Measurements from ENCODE around the gene YWHAH.

Gene YWHAH
- 74.5 to 150 (median 110) reads per million in 18 experiments for total RNA-seq

DNA sequence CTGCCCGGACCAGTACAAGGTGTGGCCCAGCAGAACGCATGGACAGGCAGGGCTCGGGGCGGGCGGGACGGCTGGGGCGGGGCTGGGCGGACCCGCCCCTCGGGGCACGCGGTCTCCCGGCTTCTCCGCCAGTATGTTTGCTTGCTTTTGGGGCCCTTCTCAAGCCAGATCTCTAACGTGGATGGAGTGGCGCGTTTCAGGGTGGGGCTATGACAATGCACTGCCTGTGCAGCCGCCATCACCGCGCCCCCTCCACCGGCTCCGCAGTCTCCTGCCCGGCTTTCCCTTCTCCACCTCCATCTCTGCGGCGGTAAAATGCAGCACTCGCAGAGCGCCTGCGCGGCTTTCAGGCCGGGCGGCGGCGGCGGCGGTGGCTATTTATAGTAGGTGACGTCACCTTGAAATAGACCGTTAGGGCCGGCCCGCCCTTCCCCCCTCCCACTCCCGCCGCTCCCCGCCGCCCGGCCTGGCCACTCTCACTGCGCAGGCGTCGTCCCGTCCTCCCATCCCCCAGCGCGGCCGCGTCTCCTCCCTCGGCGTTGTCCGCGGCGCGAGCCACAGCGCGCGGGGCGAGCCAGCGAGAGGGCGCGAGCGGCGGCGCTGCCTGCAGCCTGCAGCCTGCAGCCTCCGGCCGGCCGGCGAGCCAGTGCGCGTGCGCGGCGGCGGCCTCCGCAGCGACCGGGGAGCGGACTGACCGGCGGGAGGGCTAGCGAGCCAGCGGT, at the start of gene YWHAH:
YWHAH (plus strand) TSS at position 558 of the 722 bp plus-strand sequence. CDS start 199 bp downstream, outside the sequence.
- peak; percentile 97 for DNase-seq

DNA sequence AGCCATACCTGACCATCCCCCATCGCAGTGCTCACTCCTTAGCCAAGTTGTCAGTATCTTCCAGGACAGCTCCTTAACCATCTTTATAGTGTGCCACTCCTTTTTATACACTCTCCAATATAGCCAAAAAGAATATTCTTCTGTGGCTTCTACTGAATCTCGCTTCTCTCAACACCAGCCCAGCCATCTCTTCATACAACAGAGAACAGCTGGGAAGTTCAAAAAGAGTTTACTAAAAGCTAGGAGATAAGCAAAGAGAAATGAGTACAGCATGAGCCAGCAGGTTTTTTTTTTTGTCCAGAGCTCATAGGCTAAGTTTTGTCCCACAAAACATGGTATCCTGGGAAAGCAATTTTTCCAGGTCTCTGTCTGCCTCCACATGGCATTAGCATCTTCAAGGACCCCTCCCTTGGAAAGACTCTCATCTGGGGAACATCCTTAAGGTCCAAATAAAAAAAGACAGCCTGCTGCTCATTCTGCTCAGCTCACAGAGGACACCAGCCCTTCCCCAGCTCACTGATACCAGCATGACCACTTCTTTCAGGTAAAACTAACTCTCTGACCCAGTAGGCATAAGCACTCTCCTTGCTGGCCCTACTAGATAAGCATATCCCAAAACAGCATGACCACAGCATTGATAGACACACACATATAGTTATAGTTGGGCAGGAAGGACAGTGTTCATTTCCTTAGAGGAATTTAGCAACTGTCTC, 48.8 kb upstream of the YWHAH start:
- no peak for DNase-seq

- DNase-seq = no peak
Observed at GRCh38 chr22:31896472-31896871, 47.9 kb upstream of the YWHAH start.

DNA sequence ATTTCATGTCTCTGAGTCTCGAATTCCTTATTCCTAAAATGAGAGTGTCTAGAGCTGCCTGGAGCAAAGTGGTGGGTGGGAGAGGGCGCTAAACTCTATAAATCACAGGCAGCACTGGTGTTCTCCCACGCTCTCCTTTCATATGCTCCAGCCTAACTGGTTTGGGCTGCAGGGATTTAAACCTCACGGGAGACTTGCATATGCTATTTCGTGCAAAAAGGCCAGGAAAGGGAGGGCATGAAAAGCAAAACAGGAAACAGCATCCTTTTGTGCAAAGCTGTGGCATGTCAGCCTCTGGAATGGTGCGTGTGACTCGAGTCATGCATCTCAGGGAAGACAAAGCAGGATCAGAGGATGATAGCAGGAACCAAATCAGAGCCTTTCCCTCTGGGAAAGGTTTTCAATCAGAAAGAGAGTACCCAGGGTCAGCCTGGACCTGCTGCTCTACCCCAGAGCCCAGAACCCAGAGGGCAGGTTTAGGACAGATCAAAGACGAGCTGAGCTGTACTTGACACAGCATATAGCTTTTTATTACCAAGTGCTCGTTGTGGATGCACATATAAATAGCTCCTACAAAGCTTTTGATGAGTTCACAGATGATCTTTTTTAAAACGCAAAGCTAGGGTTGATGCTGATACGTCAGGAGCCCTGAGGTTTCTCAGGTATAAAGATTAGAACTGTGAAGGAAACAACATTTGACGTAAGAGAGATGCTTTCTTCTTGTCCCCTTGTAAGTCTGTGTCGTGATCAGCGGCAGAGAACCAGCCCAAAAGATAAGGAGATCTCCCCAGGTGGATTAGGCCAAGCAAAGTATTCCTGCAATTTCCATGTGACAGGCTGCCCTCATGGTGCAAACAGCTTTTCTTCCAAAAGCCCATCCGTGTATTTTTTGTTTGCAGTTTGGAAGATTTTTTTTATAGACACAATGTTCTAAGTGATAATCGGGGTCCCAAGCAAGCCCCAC, 46.2 kb upstream of the YWHAH start:
- DNase-seq = no peak

GRCh38 chr22:31898926-31899325, 45.4 kb upstream of the YWHAH start:
- DNase-seq = no peak

DNA sequence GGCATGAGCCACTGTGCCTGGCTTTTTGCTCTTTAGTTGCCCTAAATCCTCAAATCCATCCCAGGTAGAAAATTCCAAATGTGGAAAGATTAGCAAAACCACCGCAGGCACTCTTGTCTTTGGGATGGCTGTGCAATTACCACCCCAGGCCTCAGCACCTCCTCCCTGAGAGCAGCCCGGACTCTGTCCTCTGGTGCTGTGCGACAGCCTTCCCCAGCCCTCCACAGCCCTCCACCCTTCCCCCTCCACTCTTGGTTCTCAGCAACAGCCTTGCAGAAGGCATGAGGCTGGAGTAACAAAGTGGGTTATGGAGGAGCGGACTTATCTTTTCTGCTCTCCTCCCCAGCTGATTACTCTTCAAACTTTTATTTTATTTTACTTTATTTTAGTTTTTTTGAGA, 44.7 kb upstream of the YWHAH start:
- DNase-seq = no peak

DNA sequence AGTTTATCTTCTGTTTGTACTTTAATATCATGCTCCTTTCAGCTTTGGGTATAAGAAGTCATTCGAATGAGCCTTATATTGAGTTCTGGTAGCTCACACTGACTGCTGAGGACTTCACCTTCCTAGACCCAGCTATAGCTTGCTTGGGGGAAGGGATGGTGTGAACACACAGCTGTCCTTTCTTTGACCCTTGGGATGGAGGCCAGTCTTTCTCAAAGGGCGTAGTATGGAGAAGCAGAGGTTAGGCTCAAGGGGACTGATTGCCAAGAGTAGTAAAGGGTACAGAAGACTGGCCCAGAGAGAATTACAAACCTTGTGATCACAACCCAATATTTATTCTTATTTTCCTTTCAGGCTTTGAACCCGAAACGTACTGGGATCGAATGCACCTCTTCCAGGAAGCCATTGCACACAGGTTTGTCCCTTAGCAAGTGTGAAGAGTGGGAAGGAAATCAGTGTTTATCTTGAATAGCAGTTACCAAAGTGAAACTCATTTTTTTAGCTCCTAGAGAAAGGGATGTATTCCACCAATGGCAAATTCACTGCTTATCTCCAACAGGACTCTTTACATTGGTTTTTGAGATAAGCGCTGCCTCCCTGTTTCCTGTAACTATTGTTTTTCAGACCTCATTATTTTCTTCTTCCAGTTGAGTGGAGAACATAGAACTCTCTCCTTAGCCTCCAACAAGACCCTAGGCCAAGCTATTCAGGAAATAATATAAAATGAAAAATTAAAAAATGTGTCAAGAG, 42.8 kb upstream of the YWHAH start:
- DNase-seq = no peak

- no peak for DNase-seq
Observed at GRCh38 chr22:31904651-31905050, 39.7 kb upstream of the YWHAH start.

GRCh38 chr22:31905356-31905755, 39.0 kb upstream of the YWHAH start:
- DNase-seq = no peak

- DNase-seq = no peak
Observed at GRCh38 chr22:31906086-31906485, 38.2 kb upstream of the YWHAH start.

- DNase-seq = no peak
Observed at GRCh38 chr22:31906569-31906968, 37.8 kb upstream of the YWHAH start.

DNA sequence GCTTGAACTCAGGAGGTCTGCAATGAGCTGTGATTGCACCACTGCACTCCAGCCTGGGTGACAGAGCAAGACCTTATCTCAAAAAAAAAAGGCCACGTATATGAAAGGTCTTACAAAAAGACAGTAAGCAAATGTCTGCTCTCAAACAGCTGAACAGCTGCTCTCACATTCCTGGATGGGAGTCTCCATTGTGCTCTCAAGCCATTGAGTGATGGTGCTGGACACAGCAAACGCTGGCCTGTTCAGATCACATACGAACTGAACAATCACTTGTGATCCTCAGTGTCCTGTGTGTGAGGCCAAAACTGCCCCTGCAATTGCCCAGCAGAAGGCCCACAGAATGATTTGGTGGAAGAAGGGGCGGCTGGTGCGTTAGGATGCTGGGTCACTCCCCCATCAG, 34.4 kb upstream of the YWHAH start:
- no peak for DNase-seq

DNA sequence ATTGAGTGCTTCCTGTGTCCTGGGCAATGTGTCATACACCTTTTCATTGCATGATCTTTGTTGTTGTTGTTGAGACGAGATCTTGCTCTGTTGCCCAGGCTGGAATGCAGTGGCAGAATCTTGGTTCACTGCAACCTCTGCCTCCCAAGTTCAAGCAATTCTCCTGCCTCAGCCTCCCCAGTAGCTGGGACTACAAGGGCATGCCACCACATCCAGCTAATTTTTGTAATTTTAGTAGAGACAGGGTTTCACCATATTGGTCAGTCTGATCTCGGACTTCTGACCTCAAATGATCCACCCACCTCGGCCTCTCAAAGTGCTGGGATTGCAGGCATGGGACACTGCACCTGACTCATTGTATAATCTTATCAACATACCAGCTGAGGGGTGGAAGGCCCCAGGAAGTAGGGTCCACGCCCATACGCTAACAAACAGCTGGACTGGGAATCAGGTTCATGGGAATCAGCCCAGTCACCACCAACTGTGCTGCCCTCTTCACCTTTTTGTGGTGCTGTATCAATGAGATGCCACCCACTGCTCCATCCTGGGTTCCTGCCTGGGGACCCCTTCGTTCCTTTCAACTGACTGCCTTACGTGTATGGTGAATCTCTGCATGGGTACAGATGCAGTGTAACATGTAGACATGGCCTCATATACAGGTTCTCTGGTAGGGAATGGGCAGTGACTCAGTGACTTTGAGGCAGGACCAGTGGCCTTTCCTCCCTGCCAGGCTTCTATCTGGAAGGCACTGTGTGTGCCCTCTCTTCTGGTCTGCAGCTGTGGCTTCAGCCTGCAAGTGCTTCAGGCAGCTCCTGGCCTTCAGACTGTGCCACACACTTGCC, 32.5 kb upstream of the YWHAH start:
- DNase-seq = no peak

- no peak for DNase-seq
Observed at GRCh38 chr22:31912407-31912743, 32.0 kb upstream of the YWHAH start.

GRCh38 chr22:31915586-31915985, 28.7 kb upstream of the YWHAH start:
- no peak for DNase-seq

DNA sequence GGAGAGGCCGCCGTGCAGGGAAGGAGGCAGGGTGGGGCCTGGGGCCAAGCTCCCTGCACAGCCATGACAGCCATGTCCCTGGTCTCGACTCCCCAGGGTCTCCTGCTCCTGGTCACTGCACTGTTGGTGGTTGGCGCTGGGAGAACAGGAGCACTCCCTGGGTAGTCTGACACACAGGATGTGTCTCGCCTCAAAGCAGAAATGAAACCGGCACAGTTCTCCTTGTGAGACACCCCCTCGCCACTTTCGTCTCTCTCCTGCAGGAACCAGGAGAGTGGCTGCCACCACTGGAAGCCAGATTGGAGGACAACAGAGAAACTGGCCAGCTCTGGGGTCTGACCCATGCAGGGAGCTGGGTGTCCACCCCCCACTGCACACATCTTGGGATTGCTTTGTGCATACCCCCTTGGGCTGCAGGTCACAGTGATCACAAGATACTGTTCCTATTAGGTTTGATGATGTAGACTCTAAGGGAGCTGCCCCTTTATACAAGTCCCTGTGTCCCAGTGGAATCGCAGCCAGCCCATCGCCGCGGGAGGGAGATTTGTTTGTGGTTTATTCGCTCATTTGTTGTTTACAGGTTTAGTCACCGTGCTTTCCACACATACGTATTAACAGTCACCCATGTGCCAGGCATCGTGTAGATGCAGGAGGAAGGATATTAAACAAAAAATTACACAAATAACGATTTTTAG, 27.0 kb upstream of the YWHAH start:
- peak; percentile 75 to 82 for DNase-seq

- no peak for DNase-seq
Observed at GRCh38 chr22:31919730-31920129, 24.6 kb upstream of the YWHAH start.

- no peak for DNase-seq
Observed at GRCh38 chr22:31920306-31920705, 24.0 kb upstream of the YWHAH start.

DNA sequence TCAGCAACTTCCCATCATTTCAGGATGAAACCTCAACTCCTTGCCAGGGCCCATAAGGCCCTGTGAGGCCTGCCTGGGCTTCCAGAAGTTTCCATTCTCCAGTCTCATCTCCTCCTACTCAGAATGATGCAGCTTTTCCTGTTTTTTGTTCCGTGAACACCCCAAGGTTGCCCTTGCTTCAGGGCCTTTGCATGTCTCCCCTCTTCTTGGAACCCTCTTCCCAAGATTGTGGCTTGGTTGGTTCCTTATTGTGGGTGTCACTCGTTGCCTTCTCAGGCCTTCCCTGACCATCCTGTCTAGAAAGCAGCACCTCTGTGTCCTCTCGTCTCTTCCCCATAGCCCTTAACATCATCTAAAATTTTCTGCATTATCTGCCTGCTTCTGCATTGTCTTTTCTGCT, 23.2 kb upstream of the YWHAH start:
- DNase-seq = peak in 1 of 2 donors; percentile 46

- peak; percentile 54 to 75 for DNase-seq
Observed at GRCh38 chr22:31922534-31922933, 21.8 kb upstream of the YWHAH start.

- peak; percentile 74 to 78 for DNase-seq
Observed at GRCh38 chr22:31923136-31923535, 21.2 kb upstream of the YWHAH start.

All from inflammatory macrophage (primary cell).